Measurements from ENCODE around the gene KLRG1. TPM values are rescaled to one million over a fixed set of nuclear protein-coding genes. Genes with fewer than 3 reads are reported as not detected.

The KLRG1 gene
- total and polyA plus RNA-seq, 2 of the 8 experiments (the other 6 are each of a cell fraction or from before 2014, with no cell fraction given): 7.9 to 12.8 TPM

- no peak for DNase-seq (ENCODE audit: low read depth in 1 of 2, low spot score in 2 of 2)
- POLR2A ChIA-PET (ENCODE audit: partially characterized antibody): interaction anchor here (0.8 to 11.5 kb wide), 6 partner anchors 11 to 103 kb away, joined by 3 to 311 read pairs (median 16); partner anchors contain the start of gene PHC1
- CTCF ChIA-PET (ENCODE audit: partially characterized antibody): interaction anchor here (1.2 to 12.2 kb wide), 3 partner anchors 13 to 104 kb away, joined by 3 to 119 read pairs (median 35); no protein-coding TSS in a partner anchor
Measured at GRCh38 chr12:8946733-8947132, 42.6 kb upstream of the KLRG1 start.

More at GRCh38 chr12:8946733-8947132, 42.6 kb upstream of the KLRG1 start:
- H3K56ac ChIP-seq (replicated peaks; ENCODE audit: insufficient read length, low read depth, low read length): no peak overlapping the region
- no peak overlapping the region for H2BK20ac ChIP-seq (ENCODE audit: low read length)
- H4K91ac ChIP-seq (replicated peaks; ENCODE audit: insufficient read length, low read length): no peak overlapping the region
- H3K9ac ChIP-seq (replicated peaks in 1 of 4; ENCODE audit: extremely low read depth in 1 of 4, low read depth in 3 of 4, low read length in 3 of 4): no peak overlapping the region
- no peak overlapping the region for H3K27ac ChIP-seq (ENCODE audit: low read depth, low read length)
- H2BK15ac ChIP-seq (ENCODE audit: low read length): no peak overlapping the region
- H3K23ac ChIP-seq (ENCODE audit: insufficient read length): no peak overlapping the region
- peaks cover 7 to 13% of the 10 kb centered on the region in 2 experiments for H4K20me1 ChIP-seq (replicated peaks in 1 of 2; ENCODE audit: control insufficient read depth in 1 of 2, insufficient read depth in 2 of 2, low read length in 2 of 2)
- peaks cover 13% of the 10 kb centered on the region for H3K79me1 ChIP-seq (ENCODE audit: low read depth, low read length)
- no peak overlapping the region for H3K4ac ChIP-seq (replicated peaks; ENCODE audit: insufficient read length, low read depth, low read length)
- no peak for FAIRE-seq
- no peak overlapping the region for H4K8ac ChIP-seq (ENCODE audit: extremely low read depth, insufficient read depth, low read length)
- no peak overlapping the region for H2AK5ac ChIP-seq (ENCODE audit: low read depth, low read length)
- H2BK5ac ChIP-seq (ENCODE audit: low read depth, low read length): no peak overlapping the region
- no peak overlapping the region for H3K4me2 ChIP-seq (ENCODE audit: insufficient read depth in 1 of 2, low read depth in 2 of 2, low read length in 2 of 2)
- no peaks in the 10 kb centered on the region; a peak in 2 of 7 replicates for H3K4me1 ChIP-seq (replicated peaks in 1 of 4; ENCODE audit: control insufficient read depth in 3 of 4, insufficient read depth in 4 of 4, low read length in 3 of 4)
- peaks cover 16 to 40% (median 32%) of the 10 kb centered on the region in 4 experiments for H3K36me3 ChIP-seq (ENCODE audit: control insufficient read depth in 2 of 4, insufficient read depth in 4 of 4, low read length in 3 of 4)
- no peak overlapping the region for H4K5ac ChIP-seq (ENCODE audit: insufficient read length, low read depth, low read length)
- no peak overlapping the region for H2BK12ac ChIP-seq (ENCODE audit: low read depth, low read length)
- no peaks in the 10 kb centered on the region for H3K27me3 ChIP-seq (replicated peaks in 1 of 4; ENCODE audit: control insufficient read depth in 3 of 4, extremely low read depth in 1 of 4, insufficient read depth in 3 of 4, low read length in 3 of 4)
- no peak overlapping the region for H2AFZ ChIP-seq (ENCODE audit: low read length)
- no peak overlapping the region for H2BK120ac ChIP-seq (replicated peaks; ENCODE audit: low read depth, low read length)
- TF ChIP-seq TEAD4 (IDR thresholded peaks at IDR 0.05; ENCODE audit: low read depth, low read length) (no peak), SAP30 (IDR thresholded peaks at IDR 0.05; ENCODE audit: insufficient read depth, insufficient replicate concordance, low read length) (no peak)
- no peak overlapping the region for H3K4me3 ChIP-seq (ENCODE audit: extremely low read depth in 1 of 4, insufficient read depth in 2 of 4, low read depth in 3 of 4, low read length in 4 of 4)
- no peak overlapping the region for H3K14ac ChIP-seq (ENCODE audit: insufficient read length)
- no peaks in the 10 kb centered on the region for H3K9me3 ChIP-seq (ENCODE audit: insufficient read depth in 2 of 2, low read depth in 1 of 2, low read length in 1 of 2)
- H3K18ac ChIP-seq (ENCODE audit: extremely low read depth, low read length): no peak overlapping the region
- no peaks in the 10 kb centered on the region for H3K23me2 ChIP-seq (ENCODE audit: low read depth, low read length)
- WGBS, 2 experiments (ENCODE audit: extremely low coverage in 1 of 2, insufficient coverage in 1 of 2, insufficient read length in 1 of 2, insufficient replicate concordance in 2 of 2, low coverage in 1 of 2, low lambda C conversion rate in 2 of 2, missing lambda C conversion rate in 1 of 2): 87% methylated on average over 1 of the region's 1 CpG; no CpG with 5 or more reads in 1 of the 2 experiments
- peaks cover 5 to 52% of the 10 kb centered on the region in 2 experiments for H3K79me2 ChIP-seq (ENCODE audit: control insufficient read depth in 1 of 2, insufficient read depth in 2 of 2, low read length in 2 of 2)

Data from H1 (cell line).